ENCODE results near the gene ZNF333. TPM values are rescaled to one million over a fixed set of nuclear protein-coding genes. Genes with fewer than 3 reads are reported as not detected.

ZNF333 gene
- total and polyA plus RNA-seq, 4 experiments from 2014 or later = 10.3 to 48.3 (median 29.2) TPM

GRCh38 chr19:14735915-14736314 is 46.1 kb downstream of the ZNF333 start:
- H3K36me3 Mint-ChIP-seq = peaks cover 0 to 3% of the 10 kb centered on the region in 2 donors
- no peaks in the 10 kb centered on the region for H3K36me3 ChIP-seq (ENCODE audit: insufficient read depth, low read length)
- H3K27ac ChIP-seq (ENCODE audit: low read depth, low read length) = no peak overlapping the region
- POLR2A ChIA-PET (ENCODE audit: partially characterized antibody) = no interaction called here
- no peak overlapping the region for H3K4me3 Mint-ChIP-seq
- peaks cover 0 to 11% (median 5%) of the 10 kb centered on the region in 8 donors for H3K9me3 Mint-ChIP-seq
- H3K4me1 ChIP-seq (ENCODE audit: insufficient read depth, low read length) = no peaks in the 10 kb centered on the region
- H3K9me3 ChIP-seq (ENCODE audit: control insufficient read depth in 1 of 2, low read length in 2 of 2) = no peaks in the 10 kb centered on the region
- no peak for DNase-seq
- H3K27ac Mint-ChIP-seq = no peak overlapping the region
- no peaks in the 10 kb centered on the region for H3K4me1 Mint-ChIP-seq
- no peak overlapping the region for H3K4me3 ChIP-seq (ENCODE audit: low read length in 2 of 2)
- peaks cover 0 to 1% of the 10 kb centered on the region in 2 donors for H3K27me3 Mint-ChIP-seq
- H3K27me3 ChIP-seq (ENCODE audit: insufficient read depth, low read length) = no peaks in the 10 kb centered on the region
- CTCF ChIA-PET (ENCODE audit: partially characterized antibody) = no interaction called here
- intact Hi-C loops (cut with micrococcal nuclease) = no loop called here

GRCh38 chr19:14746886-14747285 is 57.0 kb downstream of the ZNF333 start:
- no peak overlapping the region for H3K4me3 ChIP-seq (ENCODE audit: low read length in 2 of 2)
- Mint-ChIP-seq H3K4me3 (no peak overlapping the region), H3K4me1 (no peaks in the 10 kb centered on the region), H3K9me3 (peaks cover 0 to 2% (median 0%) of the 10 kb centered on the region in 8 donors), H3K36me3 (no peaks in the 10 kb centered on the region), H3K27me3 (no peaks in the 10 kb centered on the region), H3K27ac (no peak overlapping the region)
- H3K27ac ChIP-seq (ENCODE audit: low read depth, low read length) = no peak overlapping the region
- intact Hi-C loops (cut with micrococcal nuclease) = no loop called here
- H3K27me3 ChIP-seq (ENCODE audit: insufficient read depth, low read length) = no peaks in the 10 kb centered on the region
- ChIA-PET POLR2A (ENCODE audit: partially characterized antibody) (no interaction called here), CTCF (ENCODE audit: partially characterized antibody) (no interaction called here)
- H3K9me3 ChIP-seq (ENCODE audit: control insufficient read depth in 1 of 2, low read length in 2 of 2) = no peaks in the 10 kb centered on the region
- DNase-seq = no peak
- no peaks in the 10 kb centered on the region for H3K4me1 ChIP-seq (ENCODE audit: insufficient read depth, low read length)
- H3K36me3 ChIP-seq (ENCODE audit: insufficient read depth, low read length) = no peaks in the 10 kb centered on the region

- no peak overlapping the region for H3K4me3 Mint-ChIP-seq
- Histone ChIP-seq H3K4me3 (ENCODE audit: low read length in 2 of 2) (no peak overlapping the region), H3K9me3 (ENCODE audit: control insufficient read depth in 1 of 2, low read length in 2 of 2) (no peaks in the 10 kb centered on the region), H3K27me3 (ENCODE audit: insufficient read depth, low read length) (no peaks in the 10 kb centered on the region), H3K27ac (ENCODE audit: low read depth, low read length) (no peak overlapping the region), H3K4me1 (ENCODE audit: insufficient read depth, low read length) (no peaks in the 10 kb centered on the region), H3K36me3 (ENCODE audit: insufficient read depth, low read length) (no peaks in the 10 kb centered on the region)
- ChIA-PET POLR2A (ENCODE audit: partially characterized antibody) (no interaction called here), CTCF (ENCODE audit: partially characterized antibody) (no interaction called here)
- H3K9me3 Mint-ChIP-seq = peaks cover 0 to 2% (median 0%) of the 10 kb centered on the region in 8 donors
- intact Hi-C loops (cut with micrococcal nuclease) = no loop called here
- H3K4me1 Mint-ChIP-seq = no peaks in the 10 kb centered on the region
- no peaks in the 10 kb centered on the region for H3K27me3 Mint-ChIP-seq
- H3K27ac Mint-ChIP-seq = no peak overlapping the region
- no peak for DNase-seq
- H3K36me3 Mint-ChIP-seq = no peaks in the 10 kb centered on the region
Measured at GRCh38 chr19:14748601-14749000, 58.8 kb downstream of the ZNF333 start.

- Histone ChIP-seq H3K36me3 (ENCODE audit: insufficient read depth, low read length) (no peaks in the 10 kb centered on the region), H3K27ac (ENCODE audit: low read depth, low read length) (no peak overlapping the region), H3K4me3 (ENCODE audit: low read length in 2 of 2) (no peak overlapping the region), H3K27me3 (ENCODE audit: insufficient read depth, low read length) (no peaks in the 10 kb centered on the region), H3K9me3 (ENCODE audit: control insufficient read depth in 1 of 2, low read length in 2 of 2) (no peaks in the 10 kb centered on the region), H3K4me1 (ENCODE audit: insufficient read depth, low read length) (no peaks in the 10 kb centered on the region)
- H3K4me3 Mint-ChIP-seq = no peak overlapping the region
- no peak for DNase-seq
- no peaks in the 10 kb centered on the region for H3K4me1 Mint-ChIP-seq
- H3K9me3 Mint-ChIP-seq = peaks cover 0 to 5% (median under 1%) of the 10 kb centered on the region in 8 donors
- POLR2A ChIA-PET (ENCODE audit: partially characterized antibody) = no interaction called here
- no peaks in the 10 kb centered on the region for H3K36me3 Mint-ChIP-seq
- H3K27me3 Mint-ChIP-seq = peaks cover 3 to 5% of the 10 kb centered on the region in 2 donors
- no peak overlapping the region for H3K27ac Mint-ChIP-seq
- intact Hi-C loops (cut with micrococcal nuclease) = no loop called here
- CTCF ChIA-PET (ENCODE audit: partially characterized antibody) = no interaction called here
Measured at GRCh38 chr19:14758816-14759215, 69.0 kb downstream of the ZNF333 start.

GRCh38 chr19:14761607-14762006 is 71.8 kb downstream of the ZNF333 start:
- Histone ChIP-seq H3K27ac (ENCODE audit: low read depth, low read length) (no peak overlapping the region), H3K27me3 (ENCODE audit: insufficient read depth, low read length) (no peaks in the 10 kb centered on the region), H3K4me1 (ENCODE audit: insufficient read depth, low read length) (no peaks in the 10 kb centered on the region), H3K4me3 (ENCODE audit: low read length in 2 of 2) (no peak overlapping the region), H3K36me3 (ENCODE audit: insufficient read depth, low read length) (no peaks in the 10 kb centered on the region), H3K9me3 (ENCODE audit: control insufficient read depth in 1 of 2, low read length in 2 of 2) (no peaks in the 10 kb centered on the region)
- intact Hi-C loops (cut with micrococcal nuclease) = no loop called here
- POLR2A ChIA-PET (ENCODE audit: partially characterized antibody) = no interaction called here
- Mint-ChIP-seq H3K4me3 (no peak overlapping the region), H3K36me3 (peaks cover 0 to 3% of the 10 kb centered on the region in 2 donors), H3K4me1 (peaks cover 0 to 1% (median 0%) of the 10 kb centered on the region in 4 donors), H3K9me3 (peaks cover 0 to 5% (median under 1%) of the 10 kb centered on the region in 8 donors), H3K27ac (no peak overlapping the region), H3K27me3 (peaks cover 7% of the 10 kb centered on the region in 2 donors)
- CTCF ChIA-PET (ENCODE audit: partially characterized antibody) = no interaction called here
- no peak for DNase-seq

GRCh38 chr19:14762111-14762510 is 72.3 kb downstream of the ZNF333 start:
- POLR2A ChIA-PET (ENCODE audit: partially characterized antibody) = no interaction called here
- Histone ChIP-seq H3K27ac (ENCODE audit: low read depth, low read length) (no peak overlapping the region), H3K36me3 (ENCODE audit: insufficient read depth, low read length) (no peaks in the 10 kb centered on the region), H3K9me3 (ENCODE audit: control insufficient read depth in 1 of 2, low read length in 2 of 2) (no peaks in the 10 kb centered on the region), H3K4me3 (ENCODE audit: low read length in 2 of 2) (no peak overlapping the region), H3K4me1 (ENCODE audit: insufficient read depth, low read length) (no peaks in the 10 kb centered on the region), H3K27me3 (ENCODE audit: insufficient read depth, low read length) (no peaks in the 10 kb centered on the region)
- CTCF ChIA-PET (ENCODE audit: partially characterized antibody) = no interaction called here
- Mint-ChIP-seq H3K36me3 (peaks cover 0 to 3% of the 10 kb centered on the region in 2 donors), H3K4me3 (no peak overlapping the region), H3K27me3 (peaks cover 7% of the 10 kb centered on the region in 2 donors), H3K27ac (no peak overlapping the region), H3K4me1 (peaks cover 0 to 1% (median 0%) of the 10 kb centered on the region in 4 donors), H3K9me3 (peaks cover 0 to 5% (median under 1%) of the 10 kb centered on the region in 8 donors)
- intact Hi-C loops (cut with micrococcal nuclease) = no loop called here
- DNase-seq = no peak

- CTCF ChIA-PET (ENCODE audit: partially characterized antibody) = no interaction called here
- POLR2A ChIA-PET (ENCODE audit: partially characterized antibody) = no interaction called here
- H3K4me1 Mint-ChIP-seq = peaks cover 0 to 1% (median 0%) of the 10 kb centered on the region in 4 donors
Measured at GRCh38 chr19:14763497-14764145, 73.8 kb downstream of the ZNF333 start.

More at GRCh38 chr19:14763497-14764145, 73.8 kb downstream of the ZNF333 start:
- Mint-ChIP-seq H3K36me3 (peaks cover 0 to 3% of the 10 kb centered on the region in 2 donors), H3K9me3 (peaks cover 0 to 5% (median under 1%) of the 10 kb centered on the region in 8 donors), H3K27me3 (peaks cover 7% of the 10 kb centered on the region in 2 donors), H3K27ac (no peak overlapping the region), H3K4me3 (no peak overlapping the region)
- intact Hi-C loops (cut with micrococcal nuclease) = no loop called here
- no peaks in the 10 kb centered on the region for H3K36me3 ChIP-seq (ENCODE audit: insufficient read depth, low read length)
- H3K4me3 ChIP-seq (ENCODE audit: low read length in 2 of 2) = no peak overlapping the region
- no peaks in the 10 kb centered on the region for H3K4me1 ChIP-seq (ENCODE audit: insufficient read depth, low read length)
- no peaks in the 10 kb centered on the region for H3K27me3 ChIP-seq (ENCODE audit: insufficient read depth, low read length)
- no peak for DNase-seq
- no peaks in the 10 kb centered on the region for H3K9me3 ChIP-seq (ENCODE audit: control insufficient read depth in 1 of 2, low read length in 2 of 2)
- H3K27ac ChIP-seq (ENCODE audit: low read depth, low read length) = no peak overlapping the region

Measured in CD4-positive, alpha-beta memory T cell (primary cell).